Skin of body (tissue), 2 donors: ENCODE data around the gene TXNIP. TPM values are rescaled to one million over a fixed set of nuclear protein-coding genes. Genes with fewer than 3 reads are reported as not detected.

Source experiments
- DNase-seq: peaks from one replicate; lab custom pipeline; 2025; lab: John Stamatoyannopoulos, UW
- total RNA-seq: library from RNA; depleted of rRNA; stranded (reverse); fragments of >200 nt; gene quantifications from one replicate; pipeline ENCODE4 v1.2.3, GENCODE V29; 2014

The TXNIP gene
- total RNA-seq, 1 donor from 2014 or later: 643 TPM

DNA sequence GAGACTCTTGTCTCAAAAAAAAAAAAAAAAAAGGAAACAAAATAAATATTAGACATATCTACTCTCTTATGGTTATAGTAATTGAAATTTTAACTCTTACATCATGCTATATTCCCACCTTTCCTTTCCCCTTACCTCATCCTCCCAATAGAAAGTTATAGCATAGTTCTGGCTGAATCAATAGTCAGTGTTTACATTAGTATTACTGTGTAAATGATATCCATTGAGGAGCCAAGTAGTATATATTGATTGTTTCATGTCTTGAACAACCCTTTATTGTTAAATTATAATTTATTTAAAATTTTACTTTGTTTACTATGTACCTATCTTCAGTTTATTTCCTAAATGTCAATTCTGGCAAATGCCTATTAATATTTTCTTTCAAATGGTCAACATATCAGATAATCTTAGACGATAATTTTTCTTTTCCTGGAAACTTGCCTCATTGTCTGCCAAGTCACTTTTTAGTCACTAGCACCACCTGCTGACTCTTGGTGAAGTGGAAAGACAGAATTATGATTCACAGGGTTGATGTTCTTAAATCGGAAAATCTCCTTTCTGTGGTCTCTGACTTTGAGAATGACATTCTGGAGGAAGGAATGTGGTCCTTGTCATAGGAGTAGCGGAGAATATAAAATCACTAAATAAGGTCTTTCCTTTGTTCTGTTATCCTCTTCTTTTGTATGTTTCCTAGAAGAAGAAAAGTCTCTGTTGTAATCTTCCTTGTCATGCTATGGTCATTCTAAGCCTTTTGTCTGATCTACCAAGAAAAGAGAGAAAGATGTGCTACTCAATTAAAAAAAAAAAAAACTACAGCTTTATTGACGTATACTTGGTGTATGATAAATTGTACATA is 16.6 kb upstream of the TXNIP start:
- peak; percentile 79 for DNase-seq

- no peak for DNase-seq
Observed at GRCh38 chr1:146010126-146010738, 13.9 kb upstream of the TXNIP start.

GRCh38 chr1:146007489-146008133 is 11.2 kb upstream of the TXNIP start:
- DNase-seq: no peak

GRCh38 chr1:146001709-146002108 is 5.3 kb upstream of the TXNIP start:
- no peak for DNase-seq

DNA sequence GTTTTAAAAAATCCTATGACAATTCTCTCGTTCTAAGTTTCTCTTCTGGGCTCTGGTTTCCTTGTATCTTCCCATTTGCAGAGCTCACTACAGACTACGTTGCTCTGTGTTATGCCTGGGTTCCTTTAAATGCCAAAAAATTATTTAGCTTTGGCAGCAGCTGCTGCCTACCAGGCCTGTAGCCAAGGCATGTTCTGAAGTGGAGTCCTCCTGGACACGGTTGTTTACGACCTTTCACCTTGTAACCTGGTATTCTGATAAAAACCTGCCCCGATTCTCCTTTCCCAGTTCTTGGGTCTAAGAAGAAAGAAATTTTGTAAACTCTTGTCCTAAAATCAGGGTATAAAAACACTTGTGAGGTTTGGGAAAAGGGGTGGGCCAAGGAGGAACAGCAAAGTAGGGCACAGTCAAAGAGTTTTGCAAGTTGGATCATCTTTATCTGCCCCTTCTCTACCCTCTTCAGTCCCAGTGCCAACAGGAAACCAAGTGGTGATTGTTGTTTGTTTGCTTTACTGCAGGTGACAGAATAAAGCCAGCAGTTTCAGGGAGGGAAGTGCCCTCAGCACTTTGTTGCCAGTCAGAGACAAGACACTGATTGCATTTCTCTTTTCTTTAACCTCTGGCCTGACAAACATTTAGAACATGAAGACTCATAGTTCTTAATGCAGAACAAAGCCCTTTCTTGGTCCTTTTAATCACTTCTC is 3.1 kb upstream of the TXNIP start:
- no peak for DNase-seq

DNA sequence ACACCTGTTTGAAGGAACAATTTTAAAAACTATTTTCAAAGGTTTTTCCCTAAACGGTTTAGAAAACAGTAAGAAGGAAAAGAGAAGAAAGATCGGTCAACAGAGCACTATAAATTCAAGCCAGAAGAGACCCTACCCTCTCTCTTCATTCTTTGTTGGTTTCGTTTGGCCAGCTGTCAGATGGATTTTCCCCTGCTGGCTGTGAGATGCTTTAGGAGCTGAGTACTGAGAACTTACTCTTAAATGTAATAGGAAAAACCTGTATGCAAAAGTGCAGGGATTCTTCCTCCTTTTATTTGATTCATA is 1.3 kb upstream of the TXNIP start:
- DNase-seq: peak; percentile 31

GRCh38 chr1:145997016-145997717 is 788 bp upstream of the TXNIP start:
- DNase-seq: no peak

- DNase-seq: no peak
Observed at GRCh38 chr1:145995964-145996432, 381 bp downstream of the TXNIP start.

DNA sequence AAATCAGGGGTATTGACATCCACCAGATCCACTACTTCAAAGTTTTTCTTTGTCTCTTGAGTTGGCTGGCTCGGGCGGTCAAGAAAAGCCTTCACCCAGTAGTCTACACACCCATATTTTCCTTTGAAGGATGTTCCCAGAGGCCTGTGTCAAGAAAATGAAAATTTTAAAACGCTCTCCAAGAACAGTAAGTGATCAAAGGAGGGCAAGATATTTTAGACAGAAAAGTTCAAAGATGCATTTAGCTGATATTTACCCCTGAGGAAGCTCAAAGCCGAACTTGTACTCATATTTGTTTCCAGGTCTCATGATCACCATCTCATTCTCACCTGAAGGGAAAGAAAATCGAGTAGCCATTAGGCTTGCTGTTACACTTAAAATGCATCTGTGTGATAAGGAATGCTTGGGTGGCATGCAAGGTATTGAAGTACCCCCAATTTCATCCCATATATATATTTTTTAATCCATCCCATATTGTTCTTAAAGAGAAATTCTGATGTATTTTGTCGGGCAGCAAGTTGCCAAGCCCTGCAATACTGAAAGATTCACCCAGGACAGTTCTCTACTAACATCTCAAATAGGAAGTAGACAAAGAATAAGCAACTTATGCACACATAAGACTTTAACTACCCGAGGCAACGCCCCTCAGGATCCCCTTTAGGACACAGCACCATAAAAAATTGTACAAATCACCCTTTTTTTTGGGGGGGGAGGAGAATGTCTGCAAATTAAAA is 1.1 kb downstream of the TXNIP start:
- DNase-seq: no peak

GRCh38 chr1:145994391-145995120 is 1.8 kb downstream of the TXNIP start:
- DNase-seq: no peak

GRCh38 chr1:145993618-145994390 is 2.6 kb downstream of the TXNIP start:
- no peak for DNase-seq

GRCh38 chr1:145992958-145993617 is 3.3 kb downstream of the TXNIP start:
- DNase-seq: no peak

GRCh38 chr1:145992502-145992936 is 3.9 kb downstream of the TXNIP start:
- DNase-seq: no peak

- DNase-seq: no peak
Observed at GRCh38 chr1:145991735-145992412, 4.5 kb downstream of the TXNIP start.

- DNase-seq: no peak
Observed at GRCh38 chr1:145990249-145990855, 6.0 kb downstream of the TXNIP start.

GRCh38 chr1:145988773-145989172 is 7.6 kb downstream of the TXNIP start:
- no peak for DNase-seq

DNA sequence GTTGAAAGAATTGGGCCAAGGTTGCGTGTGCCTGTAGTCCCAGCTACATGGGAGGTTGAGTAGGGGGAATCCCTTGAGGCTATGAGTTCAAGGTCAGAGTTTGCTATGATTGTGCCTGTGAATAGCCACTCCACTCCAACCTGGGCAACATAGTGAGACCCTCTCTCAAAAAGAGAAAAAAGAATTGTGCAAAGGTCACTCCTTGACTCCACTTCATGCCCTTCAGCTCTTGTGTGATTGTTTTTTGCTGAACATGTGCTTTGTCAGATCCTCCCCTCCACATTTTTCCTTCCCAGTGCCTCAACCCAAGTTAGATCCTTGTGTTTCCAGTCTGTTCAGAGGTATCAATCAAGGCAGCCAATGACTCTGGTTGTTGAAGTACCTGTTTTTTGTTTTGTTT is 8.5 kb downstream of the TXNIP start:
- no peak for DNase-seq
